Tibial artery (tissue), 4 donors: Measurements from ENCODE around the gene CCR2.

ENCODE experiments used
- DNase-seq, 2 donors: peaks; one replicate each; pipeline ENCODE4 v3.0.0-alpha.2; 2019
- H3K27ac ChIP-seq, 2 donors: fragments of 200-600 bp; sonication (generic) in 1 of 2; 1 replicate in 1 of 2; 2 replicates in 1 of 2; pipeline ENCODE4 v1.5.1; 2018 to 2019; ENCODE audit warnings: mild to moderate bottlenecking in 1 of 2
- H3K27me3 ChIP-seq, 2 donors: fragments of 200-600 bp; sonication (generic) in 1 of 2; one replicate each; pipeline versions ENCODE4 v1.5.1 to v1.6.0; 2016 to 2019
- H3K36me3 ChIP-seq, 3 donors: fragments of 200-600 bp; sonication (generic) in 2 of 3; one replicate each; pipeline ENCODE4 v1.5.1; 2016 to 2019; ENCODE audit warnings: mild to moderate bottlenecking in 2 of 3
- H3K4me1 ChIP-seq, 4 donors: fragments of 200-600 bp; sonication (generic) in 2 of 4; 1 replicate in 3 of 4; 2 replicates in 1 of 4; pipeline ENCODE4 v1.5.1; 2016 to 2019
- H3K4me3 ChIP-seq, 2 donors: fragments of 200-600 bp; sonication (generic) in 1 of 2; 1 replicate in 1 of 2; 2 replicates in 1 of 2; pipeline ENCODE4 v1.5.1; 2018 to 2019; ENCODE audit warnings: mild to moderate bottlenecking in 2 of 2
- H3K9me3 ChIP-seq, 3 donors: fragments of 200-600 bp; sonication (generic) in 1 of 3; one replicate each; pipeline ENCODE4 v1.5.1; 2016 to 2019
- intact Hi-C: fragments of 100-400 bp; cut with DNase I; formaldehyde crosslinking; loops from one replicate; pipeline ENCODE4 v1.15.0; 2023; ENCODE audit warnings: low total_unique reads
- TF ChIP-seq, protein P1 (sequence below), 2 experiments: fragments of 200-600 bp in 1 of 2; fragments of 450-650 bp in 1 of 2; IDR thresholded peaks; one replicate each; pipeline ENCODE4 v1.5.1; 2017 to 2019; ENCODE audit warnings: antibody characterized with exemption in 2 of 2, mild to moderate bottlenecking in 1 of 2, moderate library complexity in 1 of 2

The CCR2 gene

DNA sequence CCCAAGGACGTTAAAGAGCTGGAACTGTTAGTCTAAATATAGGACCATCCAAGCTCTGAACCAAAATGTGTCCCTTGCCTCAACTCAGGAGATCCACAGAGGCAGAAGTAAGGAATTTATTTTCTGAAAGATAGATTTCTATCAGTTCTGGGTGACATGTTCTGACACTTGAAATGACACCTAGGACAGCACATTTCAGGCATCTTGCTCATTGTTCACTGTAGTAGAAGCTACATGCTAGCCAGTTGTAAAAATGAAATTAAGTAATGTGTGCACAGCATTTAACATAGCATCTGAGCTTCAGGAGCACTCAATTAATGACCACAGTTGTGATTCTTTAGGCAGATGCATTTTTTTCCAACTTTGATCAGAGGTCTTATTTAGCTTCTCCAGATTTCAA lies 567 bp downstream of the CCR2 start:
- no peaks in the 10 kb centered on the region for H3K36me3 ChIP-seq
- H3K9me3 ChIP-seq = no peaks in the 10 kb centered on the region
- H3K27ac ChIP-seq = no peak overlapping the region
- intact Hi-C loops = no loop called here
- DNase-seq = no peak
- no peaks in the 10 kb centered on the region for H3K4me1 ChIP-seq
- no peak overlapping the region for H3K4me3 ChIP-seq
- peaks cover 0 to 9% of the 10 kb centered on the region in 2 donors for H3K27me3 ChIP-seq
- TF ChIP-seq, protein P1, sequence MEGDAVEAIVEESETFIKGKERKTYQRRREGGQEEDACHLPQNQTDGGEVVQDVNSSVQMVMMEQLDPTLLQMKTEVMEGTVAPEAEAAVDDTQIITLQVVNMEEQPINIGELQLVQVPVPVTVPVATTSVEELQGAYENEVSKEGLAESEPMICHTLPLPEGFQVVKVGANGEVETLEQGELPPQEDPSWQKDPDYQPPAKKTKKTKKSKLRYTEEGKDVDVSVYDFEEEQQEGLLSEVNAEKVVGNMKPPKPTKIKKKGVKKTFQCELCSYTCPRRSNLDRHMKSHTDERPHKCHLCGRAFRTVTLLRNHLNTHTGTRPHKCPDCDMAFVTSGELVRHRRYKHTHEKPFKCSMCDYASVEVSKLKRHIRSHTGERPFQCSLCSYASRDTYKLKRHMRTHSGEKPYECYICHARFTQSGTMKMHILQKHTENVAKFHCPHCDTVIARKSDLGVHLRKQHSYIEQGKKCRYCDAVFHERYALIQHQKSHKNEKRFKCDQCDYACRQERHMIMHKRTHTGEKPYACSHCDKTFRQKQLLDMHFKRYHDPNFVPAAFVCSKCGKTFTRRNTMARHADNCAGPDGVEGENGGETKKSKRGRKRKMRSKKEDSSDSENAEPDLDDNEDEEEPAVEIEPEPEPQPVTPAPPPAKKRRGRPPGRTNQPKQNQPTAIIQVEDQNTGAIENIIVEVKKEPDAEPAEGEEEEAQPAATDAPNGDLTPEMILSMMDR (IDR thresholded peaks at IDR 0.05) = no peak

DNA sequence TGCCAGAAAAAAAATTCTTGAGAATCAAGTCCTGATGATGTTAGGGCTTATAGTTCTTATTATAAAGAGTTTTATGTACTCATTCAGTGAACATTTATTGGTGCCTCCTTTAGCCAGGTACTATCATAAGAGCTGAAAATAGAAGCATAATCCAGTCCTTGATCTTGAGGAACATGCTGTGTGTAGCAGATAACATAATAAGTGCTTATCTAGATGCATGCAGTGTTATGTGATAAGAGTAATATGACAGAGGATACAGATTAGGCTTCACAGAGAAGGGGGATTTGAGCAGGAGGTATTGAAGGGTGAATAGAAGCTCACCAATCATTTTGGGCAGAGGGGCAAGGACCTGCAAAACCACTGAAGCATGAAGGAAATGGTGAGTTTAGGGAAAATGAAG lies 1.1 kb downstream of the CCR2 start:
- intact Hi-C loops = no loop called here
- Histone ChIP-seq H3K4me1 (no peaks in the 10 kb centered on the region), H3K9me3 (no peaks in the 10 kb centered on the region), H3K4me3 (no peak overlapping the region), H3K27me3 (peaks cover 0 to 9% of the 10 kb centered on the region in 2 donors), H3K27ac (no peak overlapping the region), H3K36me3 (no peaks in the 10 kb centered on the region)
- TF ChIP-seq, protein P1 (IDR thresholded peaks at IDR 0.05) = no peak
- no peak for DNase-seq

GRCh38 chr3:46356276-46356675 lies 2.4 kb downstream of the CCR2 start:
- no peaks in the 10 kb centered on the region for H3K4me1 ChIP-seq
- no peak overlapping the region for H3K4me3 ChIP-seq
- H3K9me3 ChIP-seq = no peaks in the 10 kb centered on the region
- intact Hi-C loops = no loop called here
- H3K27me3 ChIP-seq = peaks cover 0 to 7% of the 10 kb centered on the region in 2 donors
- no peaks in the 10 kb centered on the region for H3K36me3 ChIP-seq
- H3K27ac ChIP-seq = no peak overlapping the region
- TF ChIP-seq, protein P1 (IDR thresholded peaks at IDR 0.05) = no peak
- DNase-seq = no peak

DNA sequence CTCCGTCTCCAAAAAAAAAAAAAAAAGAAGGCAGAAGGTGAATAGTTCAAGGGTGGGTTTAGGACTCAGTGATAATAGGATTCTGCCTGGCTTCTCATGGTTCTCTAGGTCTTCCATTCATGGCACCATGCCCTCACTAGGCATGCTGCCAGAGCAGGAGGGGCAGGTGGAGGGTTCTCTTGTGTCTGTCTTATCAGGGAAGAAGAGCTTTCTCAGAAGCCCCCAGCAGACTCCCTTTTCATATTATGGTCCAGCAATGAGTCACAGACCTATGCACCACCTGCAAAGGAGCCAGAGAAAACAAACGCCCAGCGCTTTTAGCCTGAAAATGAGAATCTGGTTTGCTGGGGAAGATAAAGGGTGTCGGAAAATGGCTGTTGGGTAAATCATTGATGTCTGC lies 3.0 kb downstream of the CCR2 start:
- no peaks in the 10 kb centered on the region for H3K4me1 ChIP-seq
- H3K9me3 ChIP-seq = no peaks in the 10 kb centered on the region
- H3K27me3 ChIP-seq = peaks cover 0 to 6% of the 10 kb centered on the region in 2 donors
- H3K27ac ChIP-seq = no peak overlapping the region
- no peaks in the 10 kb centered on the region for H3K36me3 ChIP-seq
- intact Hi-C loops = no loop called here
- TF ChIP-seq, protein P1 (IDR thresholded peaks at IDR 0.05) = no peak
- no peak for DNase-seq
- H3K4me3 ChIP-seq = no peak overlapping the region

DNA sequence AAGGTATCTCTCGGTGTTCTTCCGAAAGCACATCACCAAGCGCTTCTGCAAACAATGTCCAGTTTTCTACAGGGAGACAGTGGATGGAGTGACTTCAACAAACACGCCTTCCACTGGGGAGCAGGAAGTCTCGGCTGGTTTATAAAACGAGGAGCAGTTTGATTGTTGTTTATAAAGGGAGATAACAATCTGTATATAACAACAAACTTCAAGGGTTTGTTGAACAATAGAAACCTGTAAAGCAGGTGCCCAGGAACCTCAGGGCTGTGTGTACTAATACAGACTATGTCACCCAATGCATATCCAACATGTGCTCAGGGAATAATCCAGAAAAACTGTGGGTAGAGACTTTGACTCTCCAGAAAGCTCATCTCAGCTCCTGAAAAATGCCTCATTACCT lies 4.6 kb downstream of the CCR2 start:
- TF ChIP-seq, protein P1 (IDR thresholded peaks at IDR 0.05) = no peak
- H3K27me3 ChIP-seq = no peaks in the 10 kb centered on the region
- no peaks in the 10 kb centered on the region for H3K9me3 ChIP-seq
- no peak for DNase-seq
- H3K4me1 ChIP-seq = no peaks in the 10 kb centered on the region
- intact Hi-C loops = no loop called here
- H3K4me3 ChIP-seq = no peak overlapping the region
- H3K27ac ChIP-seq = no peak overlapping the region
- H3K36me3 ChIP-seq = no peaks in the 10 kb centered on the region
